CD4-positive, alpha-beta T cell treated with Interleukin-4 for 1 hour (primary cell): ENCODE results near the gene NDST1.

Experiments used
- DNase-seq, 2 donors: peaks; one replicate each; pipeline ENCODE4 v3.0.0-alpha.2; 2020 to 2022

Gene NDST1

DNA sequence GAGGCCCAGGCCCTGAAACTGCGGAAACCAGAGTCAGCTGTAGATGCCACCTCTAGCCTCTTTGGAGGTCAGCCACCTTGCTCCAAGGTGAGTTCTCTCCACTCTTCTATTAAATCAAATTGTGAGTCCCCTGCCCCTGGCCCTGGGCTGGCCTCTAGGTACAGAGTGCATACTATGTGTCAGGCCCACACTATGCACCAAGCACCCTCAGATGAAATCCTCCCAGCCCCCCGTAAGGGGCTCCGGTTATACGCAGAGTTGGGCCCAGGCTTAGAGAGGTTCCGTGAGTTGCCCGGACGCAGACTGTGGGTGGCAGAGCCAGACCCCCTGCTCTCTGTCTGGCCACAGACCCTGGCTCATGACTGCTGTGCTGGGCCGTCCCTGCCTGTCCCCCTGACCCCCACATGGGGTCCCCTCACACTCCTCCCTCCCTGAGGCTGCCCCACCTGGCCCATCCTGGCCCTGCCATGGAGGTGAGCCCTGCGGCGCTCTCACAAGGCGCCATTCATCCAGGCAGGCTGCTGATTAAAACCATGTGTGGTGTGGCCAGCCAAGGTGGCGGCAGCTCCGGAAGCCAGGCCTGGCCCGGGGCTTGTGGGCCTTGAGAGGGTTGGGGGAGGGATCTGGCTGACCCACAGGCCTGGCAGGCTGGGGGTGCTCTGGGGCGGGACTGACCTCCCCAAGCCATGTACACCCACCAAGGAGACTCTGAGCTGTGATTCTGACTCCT lies 67.1 kb downstream of the NDST1 start:
- no peak for DNase-seq

DNA sequence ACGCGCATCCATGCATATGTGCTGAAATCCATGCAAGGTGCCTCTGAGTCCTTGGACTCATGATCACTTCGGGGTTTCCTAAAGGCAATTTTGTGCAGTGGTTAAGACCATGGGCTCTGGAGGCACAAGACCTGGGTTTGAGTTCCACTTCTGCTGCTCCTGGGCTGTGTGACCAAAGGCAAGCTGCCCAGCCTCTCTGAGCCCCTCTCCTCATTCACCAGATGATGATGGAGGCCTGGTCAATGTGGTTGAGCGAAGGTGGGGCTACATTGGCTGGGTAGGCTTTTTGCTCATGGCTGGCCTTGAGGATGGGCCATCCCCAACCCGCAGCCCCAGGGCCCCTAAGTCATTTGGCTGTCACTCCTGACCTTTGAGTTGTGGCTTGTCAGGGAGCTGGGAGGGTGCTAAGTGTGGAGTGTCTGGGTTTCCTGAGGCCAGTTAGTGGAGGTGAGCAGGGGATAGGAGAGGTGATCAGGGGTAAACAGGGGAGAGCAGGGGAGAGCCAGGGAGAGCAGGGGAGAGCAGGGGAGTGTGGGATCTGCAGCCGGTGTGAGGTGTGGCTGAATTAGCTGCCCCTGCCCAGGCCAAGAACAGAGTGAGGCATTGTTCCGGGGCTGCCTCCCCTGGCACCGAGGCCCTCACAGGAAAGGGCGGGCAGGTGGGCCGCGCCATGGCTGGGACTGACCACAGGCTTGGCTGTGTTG lies 68.0 kb downstream of the NDST1 start:
- no peak for DNase-seq

DNA sequence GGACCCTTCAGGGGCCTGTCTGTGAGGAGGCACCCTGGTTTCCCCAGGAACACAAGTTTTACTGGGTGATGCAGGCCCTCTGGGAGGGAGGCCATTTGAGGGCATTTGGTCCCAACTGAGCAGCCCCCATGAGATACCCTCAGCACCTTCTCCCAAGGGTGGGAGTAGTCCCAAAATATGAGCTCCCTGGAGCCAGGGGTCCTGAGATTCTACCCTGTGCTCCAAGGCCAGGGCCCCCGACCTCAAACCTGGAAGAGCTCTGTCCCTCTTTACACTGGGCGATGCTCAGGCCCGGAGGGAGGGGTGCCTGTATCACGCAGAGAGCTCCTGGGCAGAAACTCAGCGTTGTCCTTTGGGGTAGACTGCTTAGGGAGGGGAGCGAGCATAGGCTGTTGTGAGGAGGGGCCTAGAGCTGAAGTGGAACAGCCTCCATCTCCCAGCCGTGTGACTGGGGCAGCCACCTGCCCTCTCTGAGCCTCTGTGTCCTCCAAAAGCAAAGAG lies 68.6 kb downstream of the NDST1 start:
- no peak for DNase-seq

DNA sequence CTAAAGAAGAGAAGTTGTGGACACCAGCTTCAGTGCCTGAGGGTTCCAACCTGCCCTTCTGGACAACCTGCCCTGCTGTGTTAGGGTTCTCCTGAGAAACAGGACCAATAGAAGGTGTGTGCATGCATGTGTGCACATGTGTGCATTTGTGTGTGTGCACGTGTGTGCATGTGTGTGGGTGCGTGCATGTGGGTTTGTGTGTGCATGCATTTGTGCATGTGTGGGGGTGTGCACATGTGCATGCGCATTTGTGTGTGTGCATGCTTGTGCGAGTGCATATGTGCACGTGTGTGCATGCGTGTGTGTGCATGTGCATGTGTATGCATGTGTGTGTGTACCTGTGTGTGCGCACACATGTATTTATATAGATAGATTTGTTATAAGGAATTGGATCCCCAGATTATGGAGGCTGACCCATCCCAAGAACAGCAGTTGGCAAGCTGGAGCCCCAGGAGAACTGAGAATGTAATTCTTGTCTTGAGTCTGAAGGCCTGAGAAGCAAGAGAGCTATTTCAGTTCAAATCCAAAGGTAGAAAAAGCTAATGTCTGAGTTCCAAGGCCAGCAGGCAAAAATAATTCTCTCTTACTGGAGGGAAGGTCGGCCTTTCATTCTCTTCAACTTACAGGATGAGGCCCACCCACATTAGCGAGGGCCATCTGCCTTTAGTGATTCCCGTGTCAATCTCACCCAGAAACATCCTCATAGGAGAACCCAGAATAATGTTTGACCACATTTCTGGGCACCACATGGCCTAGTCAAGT lies 69.6 kb downstream of the NDST1 start:
- DNase-seq, result no peak

DNA sequence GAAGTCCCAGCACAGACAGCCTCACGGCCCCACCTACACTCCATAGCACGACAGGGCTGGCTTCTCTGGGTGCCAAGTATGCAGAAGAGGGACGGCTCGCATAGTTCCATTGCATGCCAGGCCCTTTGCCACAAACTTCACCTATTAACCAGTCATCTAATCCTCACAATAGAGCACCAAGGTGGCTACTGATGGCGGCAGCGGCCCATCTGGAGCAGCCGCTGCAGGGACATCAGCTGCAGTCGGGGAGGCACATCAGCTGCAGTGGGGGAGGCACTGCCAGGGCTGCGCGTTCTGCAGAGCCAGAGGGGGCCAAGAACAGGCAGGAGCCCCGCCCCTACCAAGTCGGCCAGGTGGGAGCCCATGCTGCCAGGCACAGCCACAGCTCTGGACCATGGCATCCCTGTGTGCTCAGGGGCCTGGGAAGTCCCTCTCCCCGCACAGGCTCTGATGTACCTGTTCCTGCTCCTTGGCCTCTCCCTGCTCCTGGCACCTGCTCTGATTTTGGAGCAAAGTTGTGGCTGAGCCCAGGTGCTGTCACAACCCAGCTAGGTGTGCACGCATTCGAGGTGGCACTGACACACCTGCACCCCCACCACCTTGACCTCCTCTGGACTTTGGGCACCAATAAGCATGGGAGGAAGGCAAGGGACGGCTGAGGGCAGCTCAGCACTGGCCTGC lies 71.0 kb downstream of the NDST1 start:
- DNase-seq, result no peak

DNA sequence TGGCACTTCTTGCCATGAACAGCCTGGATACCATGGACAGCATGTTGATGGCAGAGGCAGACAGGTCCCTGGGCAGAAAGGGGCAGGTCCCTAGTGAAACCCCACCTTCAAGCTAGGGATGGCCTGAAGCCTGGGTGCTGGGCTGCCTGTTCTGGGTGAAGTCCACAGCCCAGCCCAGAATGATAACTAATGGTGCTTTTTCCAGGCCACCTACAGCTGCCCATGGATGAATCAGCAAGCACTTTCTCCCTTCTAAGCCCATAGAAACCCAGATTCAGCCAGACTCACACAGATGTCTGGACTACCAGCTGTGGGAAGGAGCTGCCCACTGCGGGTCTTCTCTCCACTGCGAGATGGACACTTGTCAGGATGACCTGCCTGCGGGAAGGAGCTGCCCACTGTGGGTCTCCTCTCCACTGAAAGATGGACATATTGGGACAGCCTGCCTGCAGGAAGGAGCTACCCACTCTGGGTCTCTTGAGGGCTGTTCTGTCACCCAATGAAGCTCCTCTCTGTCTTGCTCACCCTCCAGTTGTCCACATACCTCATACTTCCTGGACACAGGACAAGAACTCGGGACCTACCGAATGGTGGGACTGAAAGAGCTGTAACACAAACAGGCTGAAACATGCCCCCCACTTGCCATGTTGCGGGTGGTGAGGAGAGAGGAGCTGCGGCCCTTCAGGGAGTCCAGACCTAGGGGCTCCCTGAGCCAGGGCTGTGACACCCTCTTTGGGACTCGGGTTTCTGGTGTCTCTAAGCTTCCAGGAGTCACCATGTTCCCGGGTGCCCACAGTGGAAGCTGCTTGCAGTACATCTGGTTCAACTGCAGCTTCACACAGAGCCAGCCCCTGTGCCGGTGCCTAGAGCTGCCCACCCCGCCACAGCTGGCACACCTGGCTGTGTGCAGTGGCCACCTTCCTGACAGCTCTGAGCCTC lies 71.8 kb downstream of the NDST1 start:
- no peak for DNase-seq

DNA sequence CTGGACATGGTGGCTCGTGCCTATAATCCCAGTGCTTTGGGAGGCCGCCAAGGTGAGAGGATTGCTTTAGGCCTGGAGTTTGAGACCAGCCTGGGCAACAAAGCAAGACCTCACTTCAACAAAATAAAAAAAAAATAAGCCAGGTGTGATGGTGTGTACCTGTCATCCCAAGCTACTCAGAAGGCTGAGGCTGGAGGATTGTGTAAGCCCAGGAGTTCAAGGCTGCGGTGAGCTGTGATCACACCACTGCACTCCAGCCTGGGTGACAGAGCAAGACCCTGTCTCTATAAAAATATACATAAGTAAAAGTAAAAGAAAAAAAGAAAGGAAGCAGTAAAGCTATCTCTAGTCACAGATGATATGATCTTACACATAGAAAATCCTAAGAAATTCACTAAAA lies 73.0 kb downstream of the NDST1 start:
- no peak for DNase-seq

DNA sequence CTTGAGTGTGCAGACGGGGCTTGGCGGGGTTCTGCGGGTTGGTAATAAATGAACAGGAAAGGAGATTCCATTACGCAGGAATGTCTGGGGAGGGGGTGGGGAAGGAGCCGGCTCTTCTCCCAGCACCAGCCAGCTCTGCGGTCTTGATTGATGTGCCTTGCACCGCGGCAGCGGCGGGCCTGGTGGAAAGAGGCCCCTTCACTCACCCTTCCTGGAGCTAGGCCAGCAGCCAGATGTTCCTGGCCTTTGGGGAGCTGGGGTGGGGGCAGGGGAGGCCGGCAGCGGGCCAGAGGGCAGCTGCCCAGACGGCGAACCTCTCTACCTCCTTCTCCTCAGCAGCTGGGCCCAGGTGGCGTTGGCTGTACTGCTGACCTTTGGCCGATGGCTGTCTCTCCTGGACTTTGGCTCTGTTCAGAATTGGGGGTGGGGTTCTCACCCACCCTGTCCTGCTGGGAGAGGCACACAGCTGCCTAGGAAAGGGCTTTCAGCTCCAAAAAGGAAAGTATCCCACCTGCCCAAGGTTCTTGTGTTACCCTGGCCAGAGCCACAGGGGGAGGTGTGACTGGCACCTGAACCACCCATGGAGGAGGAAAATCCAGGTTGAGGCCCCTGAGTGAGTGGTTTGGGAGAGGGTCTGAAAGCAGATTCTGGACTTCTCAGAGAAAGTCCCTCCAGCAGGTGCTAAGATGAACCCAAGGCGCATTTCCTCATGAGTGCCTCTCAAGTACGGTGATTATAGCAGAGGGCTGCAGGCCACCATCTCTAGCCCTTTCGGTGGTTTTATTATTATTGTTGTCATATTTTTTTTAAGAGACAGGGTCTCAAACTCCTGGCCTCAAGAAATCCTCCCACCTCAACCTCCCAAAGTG lies 74.5 kb downstream of the NDST1 start:
- DNase-seq, result no peak

DNA sequence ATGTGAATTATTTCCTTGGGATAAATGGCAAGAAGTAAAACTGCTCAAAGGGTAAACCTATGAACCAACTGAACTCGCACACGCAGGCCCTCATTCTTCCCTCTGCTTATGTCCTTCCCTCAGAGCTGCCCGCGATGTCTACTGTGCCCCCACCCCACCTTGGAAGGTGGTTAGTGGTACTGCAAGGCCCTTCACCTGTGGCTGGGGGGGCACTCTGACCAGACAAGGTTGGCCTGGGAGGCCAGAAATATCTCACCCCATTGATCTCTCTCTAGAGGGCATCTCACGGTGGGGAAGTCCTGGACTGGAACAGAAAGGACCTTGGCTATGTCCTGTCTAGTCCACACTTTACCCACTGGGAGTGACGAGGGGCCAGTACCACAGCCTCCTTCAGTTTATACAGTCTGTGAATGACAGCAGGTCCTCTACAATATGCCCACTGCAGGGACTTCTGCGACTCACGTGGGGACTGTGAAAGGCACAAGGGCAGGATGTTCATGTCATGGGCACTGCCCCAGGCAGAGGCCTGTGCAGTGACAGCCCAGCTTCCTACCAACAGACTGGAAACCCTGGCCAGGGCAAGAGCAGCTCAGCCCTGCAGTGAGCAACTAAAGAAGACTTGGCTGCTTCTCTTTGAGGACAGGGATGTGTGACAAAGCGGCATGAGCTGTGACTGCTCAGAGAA lies 75.8 kb downstream of the NDST1 start:
- DNase-seq, result no peak

DNA sequence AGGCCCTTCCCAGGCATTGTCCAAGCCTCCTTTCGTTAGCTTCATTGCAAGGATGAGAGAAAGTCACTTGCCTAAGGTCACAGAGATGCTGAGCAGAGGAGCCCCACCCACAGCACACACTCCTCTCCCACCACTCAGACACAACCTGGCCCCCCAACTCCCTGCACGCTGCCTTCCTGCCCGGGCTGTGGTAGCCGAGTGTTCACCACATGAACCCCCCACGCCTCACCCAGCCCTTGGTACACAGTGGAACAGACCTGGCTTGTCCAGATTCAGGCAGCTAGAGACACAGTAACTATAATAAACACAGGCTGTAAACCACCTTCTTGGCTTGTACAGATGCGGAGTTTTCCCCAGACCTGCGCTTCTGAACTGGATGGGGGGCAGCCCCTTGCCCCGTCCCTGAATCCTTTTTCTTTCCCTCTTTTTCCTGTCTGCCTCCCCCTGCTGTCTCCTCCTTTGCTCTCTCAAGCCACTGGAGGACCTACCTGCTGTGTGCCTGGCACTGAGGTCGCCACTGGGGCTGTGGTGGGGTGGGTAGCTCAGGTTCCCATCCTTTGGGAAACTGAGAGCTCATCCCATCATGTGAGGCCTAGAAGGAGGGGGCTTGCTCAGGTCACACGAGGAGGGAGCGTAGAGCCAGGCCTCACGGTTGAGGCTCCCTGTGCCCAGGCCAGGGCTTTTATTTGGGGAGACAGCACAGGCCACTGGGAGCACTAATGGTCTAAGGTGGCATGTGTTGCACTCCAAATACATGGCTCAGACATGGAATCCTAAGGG lies 76.8 kb downstream of the NDST1 start:
- DNase-seq, result no peak

DNA sequence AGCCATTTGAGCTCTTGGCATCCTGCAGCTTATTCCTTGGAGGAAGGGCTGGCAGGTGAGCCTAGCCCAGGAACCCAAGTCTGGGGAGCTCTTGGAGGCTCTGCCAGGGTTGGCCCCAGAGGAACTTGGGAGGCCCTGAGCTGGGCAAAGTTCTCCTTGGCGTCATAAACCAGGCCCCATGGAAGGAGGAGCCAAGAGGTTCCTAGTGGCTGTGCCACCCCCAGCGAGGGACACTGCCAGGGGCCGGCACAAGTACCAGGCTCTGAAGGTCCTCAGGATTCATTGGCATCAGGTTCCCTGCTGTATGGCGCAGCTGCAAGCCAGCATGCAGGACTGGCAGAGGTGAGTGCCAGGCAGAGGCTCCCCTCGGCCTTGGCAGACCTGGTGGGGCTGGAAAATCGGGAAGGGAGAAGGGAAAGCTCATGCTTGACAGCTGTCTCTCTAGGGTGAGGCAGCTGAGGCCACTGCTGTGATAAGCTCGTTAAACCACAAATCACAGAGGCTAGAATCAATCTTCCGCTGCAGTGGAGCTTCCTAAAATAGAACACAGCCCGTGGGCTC lies 77.9 kb downstream of the NDST1 start:
- DNase-seq, result no peak

DNA sequence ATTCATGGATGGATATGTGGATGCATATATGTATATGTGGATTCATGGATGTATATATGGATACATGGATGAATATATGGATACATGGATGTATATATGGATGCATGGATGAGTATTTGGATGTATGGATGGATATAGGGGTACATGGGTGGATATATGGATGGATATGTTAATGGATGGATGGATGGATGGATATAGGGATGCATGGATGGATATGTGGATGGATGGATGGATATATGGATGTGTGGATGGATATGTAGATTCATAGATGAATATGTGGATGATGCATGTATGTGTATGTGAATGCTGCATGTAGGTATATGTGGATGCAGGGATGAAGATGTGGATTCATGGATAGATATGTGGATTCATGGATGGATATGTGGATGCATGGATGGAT lies 79.1 kb downstream of the NDST1 start:
- DNase-seq, result no peak

DNA sequence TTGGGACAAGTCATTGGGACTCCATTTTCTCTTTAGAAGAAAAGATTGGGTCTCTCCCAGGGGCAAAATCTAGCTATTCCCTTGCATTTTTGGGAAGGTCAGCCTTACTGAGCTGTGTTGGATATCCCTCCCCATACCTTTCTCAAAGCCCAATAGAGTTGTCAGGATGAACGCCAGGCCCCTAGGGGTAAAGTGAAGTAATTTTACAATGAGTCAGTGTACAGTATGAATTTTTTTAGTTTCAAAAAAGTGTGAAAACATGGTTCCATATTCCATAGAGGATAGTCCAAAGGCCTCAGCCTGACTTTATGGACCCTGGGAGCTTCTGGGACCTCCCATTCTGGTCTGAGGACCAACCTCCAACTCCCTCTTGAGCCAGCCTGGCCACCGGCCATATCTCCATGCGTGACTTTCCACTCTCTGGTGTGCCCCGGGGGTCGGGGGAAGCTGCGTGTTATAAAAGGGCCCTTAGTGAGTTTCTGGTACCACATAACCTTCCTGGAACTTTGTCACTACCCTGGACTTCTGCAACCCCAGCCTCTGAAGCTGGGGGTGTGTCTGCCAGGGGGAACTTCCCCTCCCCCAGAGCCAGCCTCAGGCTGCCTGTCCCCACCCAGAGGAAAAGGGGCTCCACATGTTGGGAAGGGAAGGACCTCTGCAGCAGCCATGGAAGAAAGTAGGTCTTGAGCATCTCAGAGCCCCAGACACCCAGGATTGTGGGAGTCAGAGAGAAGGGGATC lies 80.1 kb downstream of the NDST1 start:
- DNase-seq, result no peak

DNA sequence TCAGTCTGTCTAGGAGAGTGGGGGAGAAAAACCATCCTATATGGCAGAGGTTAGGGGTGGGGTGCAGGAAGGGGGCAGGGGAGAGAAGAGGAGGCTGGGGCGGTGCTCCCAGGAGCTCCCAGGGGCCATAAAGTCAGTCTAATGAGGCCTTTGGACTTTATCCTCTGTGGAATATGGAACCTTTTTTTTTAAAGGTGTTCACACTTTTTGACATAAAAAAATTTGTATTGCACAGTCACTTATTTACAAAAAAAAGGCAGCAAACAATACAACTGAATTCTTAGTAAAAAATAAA lies 80.6 kb downstream of the NDST1 start:
- DNase-seq, result no peak

DNA sequence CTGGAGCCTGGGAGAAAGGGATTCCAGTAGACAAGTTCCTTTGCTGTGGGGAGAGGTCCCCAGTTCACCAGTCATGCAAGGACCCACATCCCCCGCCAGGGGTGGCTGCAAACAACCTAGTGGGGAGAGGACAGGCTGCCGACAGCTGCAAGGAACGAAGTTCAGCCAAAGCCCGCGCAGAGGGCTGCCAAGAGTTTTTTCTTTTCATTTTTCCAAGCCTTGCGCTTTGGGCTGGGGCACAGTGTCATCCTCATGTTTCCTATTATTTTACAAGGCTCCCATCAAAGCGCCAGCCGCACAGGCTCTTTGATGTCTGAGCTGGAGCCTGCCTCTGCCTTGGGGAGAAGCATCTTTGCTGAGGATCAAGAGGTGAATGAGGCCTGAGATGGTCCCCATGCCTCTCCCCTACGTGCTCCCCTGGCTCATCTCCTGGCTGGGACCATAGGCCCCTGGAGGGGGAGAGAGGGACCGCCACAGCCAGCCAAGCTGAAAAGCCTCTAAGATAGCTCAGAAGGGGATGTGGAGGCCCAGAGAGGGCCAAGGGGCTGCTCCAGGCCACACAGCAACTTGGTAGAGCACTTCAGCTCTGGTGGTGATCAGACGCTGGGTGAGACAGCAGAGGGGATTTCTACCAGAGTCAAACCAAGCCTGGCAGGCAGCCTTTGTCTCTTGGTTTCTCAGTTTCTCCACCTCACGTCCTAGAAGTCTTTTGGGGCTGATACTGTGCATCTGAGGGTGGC lies 82.1 kb downstream of the NDST1 start:
- no peak for DNase-seq

DNA sequence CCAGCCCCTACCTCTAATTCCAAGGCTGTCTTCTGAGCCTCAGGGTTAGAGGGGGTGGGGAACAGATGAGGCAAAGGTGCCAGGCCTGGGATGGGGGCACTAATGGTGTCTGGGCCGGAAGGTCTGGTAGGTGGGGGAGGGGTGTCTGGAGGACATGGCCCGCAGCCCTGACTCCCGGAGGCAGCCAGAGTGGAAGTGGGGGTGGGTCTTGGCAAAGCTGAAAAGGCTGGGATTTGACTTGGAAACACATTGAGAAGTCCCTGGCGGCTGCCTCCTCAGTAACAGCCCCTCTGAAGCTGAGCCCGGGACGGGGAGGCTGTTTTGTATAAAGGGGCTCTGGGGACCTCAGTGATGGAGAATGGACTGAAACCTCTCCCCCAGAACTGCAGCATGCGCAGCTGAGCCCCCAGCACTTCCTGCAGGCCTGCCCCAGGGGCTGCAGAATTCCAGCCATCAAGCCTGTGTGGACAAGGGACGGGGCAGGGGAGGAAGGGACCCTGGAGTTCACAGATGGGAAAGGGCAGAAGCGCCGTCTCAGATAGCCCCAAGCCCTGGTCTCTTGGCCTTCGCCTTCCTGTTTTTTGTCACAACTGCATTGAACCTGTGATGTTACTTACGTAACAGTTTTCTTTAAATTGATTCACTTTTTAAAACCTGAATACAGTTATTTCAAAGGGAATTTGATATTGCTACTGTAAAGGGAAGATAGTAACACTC lies 83.2 kb downstream of the NDST1 start:
- DNase-seq, result no peak

DNA sequence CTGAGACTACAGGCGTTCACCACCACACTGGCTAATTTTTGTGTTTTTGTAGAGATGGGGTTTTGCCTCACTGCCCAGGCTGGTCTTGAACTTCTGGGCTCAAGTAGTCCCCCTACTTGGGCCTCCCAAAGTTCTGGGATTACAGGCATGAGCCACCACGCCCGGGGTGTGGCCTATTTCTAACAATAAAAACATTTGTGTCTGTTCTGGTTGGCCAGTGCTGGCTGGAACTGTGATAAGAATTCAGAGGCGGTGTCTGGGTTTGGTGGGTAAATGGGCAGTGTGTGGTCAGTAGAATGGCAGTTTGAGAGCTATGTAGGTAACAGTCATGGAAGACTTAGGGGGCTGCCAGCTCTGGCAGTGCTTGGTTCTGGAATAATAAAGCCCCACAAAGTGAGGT lies 85.7 kb downstream of the NDST1 start:
- DNase-seq, result no peak
